ENCODE results near the gene HBA1.
A peak's percentile ranks its signal among the peaks of the same experiment; 100 is the strongest.

The HBA1 gene

DNA sequence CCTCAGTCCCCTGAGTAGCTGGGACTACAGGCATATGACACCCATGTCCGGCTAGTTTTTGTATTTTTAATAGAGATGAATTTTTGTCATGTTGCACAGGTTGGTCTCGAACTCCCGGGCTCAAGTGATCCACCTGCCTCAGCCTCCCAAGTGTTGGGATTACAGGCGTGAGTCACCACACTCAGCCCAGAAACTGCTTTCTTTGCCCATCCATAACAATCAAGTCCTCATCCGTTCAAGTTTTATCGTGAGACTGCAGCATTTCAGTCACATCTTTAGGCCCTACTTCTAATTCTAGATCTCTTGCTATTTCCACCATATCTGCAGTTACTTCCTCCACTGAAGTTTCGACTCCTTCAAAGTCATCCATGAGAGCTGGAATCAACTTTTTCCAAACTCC is 44.4 kb upstream of the HBA1 start:
- H2AFZ ChIP-seq (ENCODE audit: low read length): no peak overlapping the region
- no peaks in the 10 kb centered on the region for H3K79me2 ChIP-seq (ENCODE audit: insufficient read depth, low read length)
- 0 out of 2 replicates have a peak, but pooled peaks cover 3% of the 10 kb centered on the region for H3F3A ChIP-seq (ENCODE audit: low read depth)
- H3K4me3 ChIP-seq (ENCODE audit: low read length, poor library complexity, severe bottlenecking): no peak overlapping the region
- no peaks in the 10 kb centered on the region for H3K9me2 ChIP-seq (replicated peaks; ENCODE audit: low read depth, low read length)
- no peak overlapping the region for H3K9ac ChIP-seq (ENCODE audit: low read depth, low read length, poor library complexity, severe bottlenecking)
- no peak for TF ChIP-seq EZH2phosphoT487 (IDR thresholded peaks at IDR 0.05; ENCODE audit: borderline replicate concordance)
- no peaks in the 10 kb centered on the region for H3K36me3 ChIP-seq (ENCODE audit: insufficient read depth, low read length)
- H3K27me3 ChIP-seq (ENCODE audit: insufficient read depth, low read length, poor library complexity, severe bottlenecking): no peaks in the 10 kb centered on the region
- H4K20me1 ChIP-seq (ENCODE audit: insufficient read depth, low read length, poor library complexity, severe bottlenecking): no peaks in the 10 kb centered on the region
- no peaks in the 10 kb centered on the region for H3K9me3 ChIP-seq (ENCODE audit: insufficient read depth, low read depth, low read length)
- H3K4me2 ChIP-seq (ENCODE audit: low read depth, low read length, poor library complexity, severe bottlenecking): no peak overlapping the region
- peaks cover 9% of the 10 kb centered on the region for H3K4me1 ChIP-seq (ENCODE audit: insufficient read depth, low read length, poor library complexity, severe bottlenecking)

DNA sequence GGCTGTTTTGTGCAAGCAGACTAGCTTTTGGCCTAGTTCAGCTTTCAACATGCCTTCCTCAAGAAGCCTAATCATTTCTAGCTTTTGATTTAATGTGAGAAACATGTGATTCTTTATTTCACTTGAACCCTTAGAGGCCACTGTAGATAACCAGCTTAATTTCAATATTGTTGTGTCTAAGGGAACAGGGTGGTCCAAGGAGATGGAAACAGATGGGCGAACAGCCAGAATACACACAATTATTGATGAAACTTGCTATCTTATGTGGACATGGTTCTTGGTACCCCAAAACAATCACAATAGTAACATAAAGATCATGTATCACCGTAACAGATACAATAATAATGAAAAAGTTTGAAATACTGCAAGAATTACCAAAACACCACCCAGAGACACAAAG is 42.8 kb upstream of the HBA1 start:
- Histone ChIP-seq H3K4me1 (ENCODE audit: insufficient read depth, low read length, poor library complexity, severe bottlenecking) (peaks cover 8% of the 10 kb centered on the region), H3F3A (ENCODE audit: low read depth) (0 out of 2 replicates have a peak, but pooled peaks cover 3% of the 10 kb centered on the region), H3K27me3 (ENCODE audit: insufficient read depth, low read length, poor library complexity, severe bottlenecking) (no peaks in the 10 kb centered on the region), H3K79me2 (ENCODE audit: insufficient read depth, low read length) (no peaks in the 10 kb centered on the region), H2AFZ (ENCODE audit: low read length) (no peak overlapping the region), H3K4me2 (ENCODE audit: low read depth, low read length, poor library complexity, severe bottlenecking) (no peak overlapping the region), H4K20me1 (ENCODE audit: insufficient read depth, low read length, poor library complexity, severe bottlenecking) (no peaks in the 10 kb centered on the region), H3K9me2 (replicated peaks; ENCODE audit: low read depth, low read length) (no peaks in the 10 kb centered on the region), H3K9me3 (ENCODE audit: insufficient read depth, low read depth, low read length) (no peaks in the 10 kb centered on the region), H3K4me3 (ENCODE audit: low read length, poor library complexity, severe bottlenecking) (no peak overlapping the region), H3K9ac (ENCODE audit: low read depth, low read length, poor library complexity, severe bottlenecking) (no peak overlapping the region), H3K36me3 (ENCODE audit: insufficient read depth, low read length) (no peaks in the 10 kb centered on the region)
- TF ChIP-seq, protein P1, sequence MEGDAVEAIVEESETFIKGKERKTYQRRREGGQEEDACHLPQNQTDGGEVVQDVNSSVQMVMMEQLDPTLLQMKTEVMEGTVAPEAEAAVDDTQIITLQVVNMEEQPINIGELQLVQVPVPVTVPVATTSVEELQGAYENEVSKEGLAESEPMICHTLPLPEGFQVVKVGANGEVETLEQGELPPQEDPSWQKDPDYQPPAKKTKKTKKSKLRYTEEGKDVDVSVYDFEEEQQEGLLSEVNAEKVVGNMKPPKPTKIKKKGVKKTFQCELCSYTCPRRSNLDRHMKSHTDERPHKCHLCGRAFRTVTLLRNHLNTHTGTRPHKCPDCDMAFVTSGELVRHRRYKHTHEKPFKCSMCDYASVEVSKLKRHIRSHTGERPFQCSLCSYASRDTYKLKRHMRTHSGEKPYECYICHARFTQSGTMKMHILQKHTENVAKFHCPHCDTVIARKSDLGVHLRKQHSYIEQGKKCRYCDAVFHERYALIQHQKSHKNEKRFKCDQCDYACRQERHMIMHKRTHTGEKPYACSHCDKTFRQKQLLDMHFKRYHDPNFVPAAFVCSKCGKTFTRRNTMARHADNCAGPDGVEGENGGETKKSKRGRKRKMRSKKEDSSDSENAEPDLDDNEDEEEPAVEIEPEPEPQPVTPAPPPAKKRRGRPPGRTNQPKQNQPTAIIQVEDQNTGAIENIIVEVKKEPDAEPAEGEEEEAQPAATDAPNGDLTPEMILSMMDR (conservative IDR thresholded peaks at IDR 0.05; ENCODE audit: low read length): no peak
- TF ChIP-seq EZH2phosphoT487 (IDR thresholded peaks at IDR 0.05; ENCODE audit: borderline replicate concordance): no peak

DNA sequence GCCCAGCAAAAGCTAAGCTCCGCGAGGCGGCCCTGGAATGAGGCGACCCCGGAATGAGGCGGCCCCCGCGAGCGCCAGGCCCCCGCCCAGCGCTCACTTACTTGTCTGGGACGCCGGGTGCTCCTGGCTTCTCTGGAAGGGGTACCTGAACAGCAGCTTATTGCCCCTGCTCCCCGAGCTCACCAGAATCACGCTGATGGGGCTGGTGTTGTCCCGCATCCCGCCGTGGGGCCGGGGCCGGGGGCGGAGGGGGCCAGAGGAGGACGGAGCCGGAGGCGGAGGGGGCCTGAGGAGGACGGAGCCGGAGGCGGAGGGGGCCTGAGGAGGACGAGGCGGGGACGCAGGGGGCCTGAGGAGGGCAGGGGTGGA is 38.4 kb upstream of the HBA1 start:
- Histone ChIP-seq H3K4me1 (ENCODE audit: insufficient read depth, low read length, poor library complexity, severe bottlenecking) (no peaks in the 10 kb centered on the region), H3K9ac (ENCODE audit: low read depth, low read length, poor library complexity, severe bottlenecking) (peak overlapping the region; percentile 83), H3K4me2 (ENCODE audit: low read depth, low read length, poor library complexity, severe bottlenecking) (peak overlapping the region; percentile 58), H3K79me2 (ENCODE audit: insufficient read depth, low read length) (no peaks in the 10 kb centered on the region), H3K4me3 (ENCODE audit: low read length, poor library complexity, severe bottlenecking) (peak overlapping the region; percentile 80), H3K9me2 (replicated peaks; ENCODE audit: low read depth, low read length) (no peaks in the 10 kb centered on the region), H3F3A (ENCODE audit: low read depth) (no peaks in the 10 kb centered on the region), H3K9me3 (ENCODE audit: insufficient read depth, low read depth, low read length) (no peaks in the 10 kb centered on the region), H3K27me3 (ENCODE audit: insufficient read depth, low read length, poor library complexity, severe bottlenecking) (no peaks in the 10 kb centered on the region), H2AFZ (ENCODE audit: low read length) (peak overlapping the region; percentile 80), H4K20me1 (ENCODE audit: insufficient read depth, low read length, poor library complexity, severe bottlenecking) (no peaks in the 10 kb centered on the region), H3K36me3 (ENCODE audit: insufficient read depth, low read length) (no peaks in the 10 kb centered on the region)
- no peak for TF ChIP-seq EZH2phosphoT487 (IDR thresholded peaks at IDR 0.05; ENCODE audit: borderline replicate concordance)
- TF ChIP-seq, protein P1 (conservative IDR thresholded peaks at IDR 0.05; ENCODE audit: low read length): no peak

DNA sequence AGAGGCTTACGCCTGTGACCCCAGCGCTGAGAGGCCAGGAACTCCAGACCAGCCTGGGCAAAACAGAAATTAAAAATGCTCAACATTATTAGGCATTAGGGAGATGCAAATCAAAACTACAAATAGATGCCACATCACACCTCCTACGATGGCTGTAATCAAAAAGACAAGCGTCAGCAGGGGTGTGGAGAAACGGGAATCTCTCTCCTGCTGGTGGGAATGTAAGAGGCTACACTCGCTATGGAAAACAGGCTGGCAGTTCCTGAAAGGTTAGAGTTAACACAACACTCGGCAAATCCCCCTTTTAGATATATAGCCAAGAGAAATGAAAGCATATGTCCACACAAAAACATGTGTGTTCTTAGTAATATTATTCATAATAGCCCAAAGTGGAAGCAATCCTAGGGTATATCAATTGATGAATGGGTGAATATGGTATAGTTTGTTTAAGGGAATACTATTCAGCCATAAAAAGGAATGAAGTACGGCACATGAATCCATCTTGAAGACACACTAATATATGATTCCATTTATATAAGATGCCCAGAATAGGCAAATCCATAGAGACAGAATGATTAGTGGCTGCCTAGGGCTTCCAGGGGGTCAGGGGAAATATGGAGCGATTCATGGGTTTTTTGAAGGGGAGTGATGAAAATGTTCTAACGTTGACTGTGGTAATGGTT is 36.2 kb upstream of the HBA1 start:
- Histone ChIP-seq H3K4me2 (ENCODE audit: low read depth, low read length, poor library complexity, severe bottlenecking) (no peak overlapping the region), H3F3A (ENCODE audit: low read depth) (no peaks in the 10 kb centered on the region), H3K79me2 (ENCODE audit: insufficient read depth, low read length) (no peaks in the 10 kb centered on the region), H3K4me1 (ENCODE audit: insufficient read depth, low read length, poor library complexity, severe bottlenecking) (no peaks in the 10 kb centered on the region), H3K4me3 (ENCODE audit: low read length, poor library complexity, severe bottlenecking) (no peak overlapping the region), H3K9me2 (replicated peaks; ENCODE audit: low read depth, low read length) (no peaks in the 10 kb centered on the region), H3K27me3 (ENCODE audit: insufficient read depth, low read length, poor library complexity, severe bottlenecking) (no peaks in the 10 kb centered on the region), H3K36me3 (ENCODE audit: insufficient read depth, low read length) (no peaks in the 10 kb centered on the region), H2AFZ (ENCODE audit: low read length) (no peak overlapping the region), H3K9ac (ENCODE audit: low read depth, low read length, poor library complexity, severe bottlenecking) (no peak overlapping the region), H4K20me1 (ENCODE audit: insufficient read depth, low read length, poor library complexity, severe bottlenecking) (no peaks in the 10 kb centered on the region), H3K9me3 (ENCODE audit: insufficient read depth, low read depth, low read length) (no peaks in the 10 kb centered on the region)
- TF ChIP-seq, protein P1 (conservative IDR thresholded peaks at IDR 0.05; ENCODE audit: low read length): no peak
- TF ChIP-seq EZH2phosphoT487 (IDR thresholded peaks at IDR 0.05; ENCODE audit: borderline replicate concordance): no peak

Measured in Loucy (cell line).